ENCODE results near the gene ADPRM. TPM values are rescaled to one million over a fixed set of nuclear protein-coding genes. Genes with fewer than 3 reads are reported as not detected.
"Not testable (repeated sequence)": the region's sequence is repeated elsewhere in the genome, so short reads cannot be mapped to it uniquely, and the experiment has no call there.

The ADPRM gene
- total RNA-seq, 1 experiment from 2014 or later = 7.9 TPM

DNA sequence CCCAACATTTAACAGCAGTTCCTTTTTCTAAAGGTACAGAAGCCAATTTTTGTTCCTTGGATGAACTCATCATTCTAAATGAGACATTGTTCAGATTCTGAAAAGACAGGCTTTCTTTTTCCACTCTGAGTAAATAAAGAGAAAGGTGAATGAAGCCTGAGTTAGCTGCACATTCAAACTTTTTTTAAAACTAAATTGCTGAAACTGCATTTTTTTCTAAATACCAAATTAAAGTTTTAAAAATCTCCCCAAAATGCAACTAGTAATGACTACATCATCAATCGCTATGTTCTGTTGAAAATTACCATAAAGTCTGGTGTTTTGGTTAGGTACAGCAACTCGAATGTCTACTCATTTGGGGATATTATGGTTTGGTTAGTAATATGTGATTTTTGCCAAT lies 9.9 kb upstream of the ADPRM start:
- Histone ChIP-seq H3K9ac (ENCODE audit: low read length) (no peak overlapping the region), H4K20me1 (ENCODE audit: insufficient read depth) (no peaks in the 10 kb centered on the region), H3K9me3 (ENCODE audit: control insufficient read depth in 1 of 2, insufficient read depth in 1 of 2, low read depth in 1 of 2, low read length in 2 of 2) (no peaks in the 10 kb centered on the region), H2AFZ (ENCODE audit: low read depth, low read length, poor library complexity, severe bottlenecking) (no peak overlapping the region), H3K79me2 (ENCODE audit: insufficient read depth, low read length) (peaks cover 91% of the 10 kb centered on the region), H3K36me3 (ENCODE audit: control insufficient read depth in 1 of 2, insufficient read depth in 2 of 2, low read length in 2 of 2) (peaks cover 57 to 58% of the 10 kb centered on the region in 2 experiments), H3K27me3 (ENCODE audit: insufficient read depth, low read length) (no peaks in the 10 kb centered on the region), H3K4me1 (ENCODE audit: control insufficient read depth in 1 of 2, insufficient read depth in 2 of 2, low read length in 2 of 2) (no peaks in the 10 kb centered on the region; a peak in 1 of 4 replicates), H3K4me3 (replicated peaks in 1 of 2; ENCODE audit: low read depth in 1 of 2, low read length in 2 of 2) (no peak overlapping the region), H3K9me2 (ENCODE audit: insufficient read depth) (no peaks in the 10 kb centered on the region), H3K27ac (ENCODE audit: low read depth, low read length) (no peak overlapping the region), H3K4me2 (ENCODE audit: low read length) (no peak overlapping the region)
- no peak for TF ChIP-seq EZH2phosphoT487 (IDR thresholded peaks at IDR 0.05; ENCODE audit: borderline replicate concordance)
- TF ChIP-seq POLR2A (IDR thresholded peaks at IDR 0.05; ENCODE audit: borderline replicate concordance, extremely low read depth, insufficient read depth, insufficient read length) = no peak
- no peak for TF ChIP-seq JUND (IDR thresholded peaks at IDR 0.05)
- no peak for TF ChIP-seq SRF (IDR thresholded peaks at IDR 0.05; ENCODE audit: low read depth)
- TF ChIP-seq POLR2AphosphoS5 (IDR thresholded peaks at IDR 0.05; ENCODE audit: low read depth, low read length) = no peak
- no peak for TF ChIP-seq CEBPB (IDR thresholded peaks at IDR 0.05; ENCODE audit: low read depth)
- no peak for TF ChIP-seq MAX (IDR thresholded peaks at IDR 0.05)
- no peak for TF ChIP-seq YY1 (IDR thresholded peaks at IDR 0.05; ENCODE audit: extremely low read depth, insufficient replicate concordance, low read depth, low read length)
- TF ChIP-seq EGR1 (IDR thresholded peaks at IDR 0.05; ENCODE audit: low read depth) = no peak
- no peak for TF ChIP-seq TCF7L2 (IDR thresholded peaks at IDR 0.05; ENCODE audit: borderline replicate concordance, extremely low read depth, insufficient read depth, insufficient read length)
- no peak for TF ChIP-seq EZH2 (IDR thresholded peaks at IDR 0.05)
- TF ChIP-seq SIN3A (IDR thresholded peaks at IDR 0.05; ENCODE audit: low read depth) = no peak
- TF ChIP-seq ELF1 (IDR thresholded peaks at IDR 0.05; ENCODE audit: borderline replicate concordance, low read depth) = no peak
- no peak for TF ChIP-seq ATF3 (IDR thresholded peaks at IDR 0.05)
- DNase-seq (ENCODE audit: low read depth, low spot score) (no peak), ATAC-seq (no peak)
- intact Hi-C loops (cut with micrococcal nuclease) = no loop called here
- POLR2A ChIA-PET = no interaction called here
- CTCF ChIA-PET = no interaction called here
- no TSS peak for BruUV-seq (replicated peaks)
- RAD21 ChIA-PET (ENCODE audit: low non-redundant PET in 1 of 2, low total read pairs in 2 of 2, uncharacterized antibody in 2 of 2, unreplicated experiment in 2 of 2) = no interaction called here

GRCh38 chr17:10695875-10696407 lies 1.5 kb upstream of the ADPRM start:
- H3K79me2 ChIP-seq (ENCODE audit: insufficient read depth, low read length) = peaks cover 76% of the 10 kb centered on the region
- H3K9me2 ChIP-seq (ENCODE audit: insufficient read depth); DNase-seq (ENCODE audit: low read depth, low spot score); RAD21 ChIA-PET (ENCODE audit: low non-redundant PET in 1 of 2, low total read pairs in 2 of 2, uncharacterized antibody in 2 of 2, unreplicated experiment in 2 of 2); H3K9me3 ChIP-seq (ENCODE audit: control insufficient read depth in 1 of 2, insufficient read depth in 1 of 2, low read depth in 1 of 2, low read length in 2 of 2); ATAC-seq; POLR2A ChIA-PET; H2AFZ ChIP-seq (ENCODE audit: low read depth, low read length, poor library complexity, severe bottlenecking); H4K20me1 ChIP-seq (ENCODE audit: insufficient read depth); intact Hi-C loops (cut with micrococcal nuclease); BruUV-seq (replicated peaks); H3K27me3 ChIP-seq (ENCODE audit: insufficient read depth, low read length); H3K27ac ChIP-seq (ENCODE audit: low read depth, low read length): not testable (repeated sequence)
- CTCF ChIA-PET = interaction anchor here (1.1 kb wide), 1 partner anchor 12 kb away, joined by 5 read pairs; no protein-coding TSS in a partner anchor
- peaks cover 8 to 14% of the 10 kb centered on the region in 2 experiments; a peak in 3 of 4 replicates for H3K4me1 ChIP-seq (ENCODE audit: control insufficient read depth in 1 of 2, insufficient read depth in 2 of 2, low read length in 2 of 2)
- peak overlapping the region; percentile 67 for H3K4me2 ChIP-seq (ENCODE audit: low read length)
- peaks cover 33 to 37% of the 10 kb centered on the region in 2 experiments for H3K36me3 ChIP-seq (ENCODE audit: control insufficient read depth in 1 of 2, insufficient read depth in 2 of 2, low read length in 2 of 2)
- H3K4me3 ChIP-seq (replicated peaks in 1 of 2; ENCODE audit: low read depth in 1 of 2, low read length in 2 of 2) = peak overlapping the region; percentile 93 to 97
- H3K9ac ChIP-seq (ENCODE audit: low read length) = peak overlapping the region; percentile 95
